Esophagus squamous epithelium (tissue), 5 donors: ENCODE data around the gene FUT7. TPM values are rescaled to one million over a fixed set of nuclear protein-coding genes. Genes with fewer than 3 reads are reported as not detected.

ENCODE experiments used
- DNase-seq: peaks from one replicate; lab custom pipeline; 2025; lab: John Stamatoyannopoulos, UW
- H3K27ac ChIP-seq, 4 donors: fragments of 200-600 bp; sonication (generic); one replicate each; pipeline ENCODE4 v1.5.1; 2016 to 2019; ENCODE audit warnings: mild to moderate bottlenecking in 1 of 4
- H3K27me3 ChIP-seq, 4 donors: fragments of 200-600 bp; sonication (generic); 1 replicate in 3 of 4; 2 replicates in 1 of 4; pipeline versions ENCODE4 v1.5.1 to v1.6.0; 2017 to 2021; ENCODE audit warnings: antibody characterized with exemption in 1 of 4
- H3K36me3 ChIP-seq, 3 donors: fragments of 200-600 bp; sonication (generic); one replicate each; pipeline ENCODE4 v1.5.1; 2016 to 2019
- H3K4me1 ChIP-seq, 3 donors: fragments of 200-600 bp; sonication (generic); one replicate each; pipeline ENCODE4 v1.5.1; 2017 to 2019
- H3K4me3 ChIP-seq, 4 donors: fragments of 200-600 bp; sonication (generic); 1 replicate in 3 of 4; 2 replicates in 1 of 4; pipeline ENCODE4 v1.5.1; 2016 to 2019; ENCODE audit warnings: mild to moderate bottlenecking in 2 of 4, moderate library complexity in 1 of 4
- H3K9me3 ChIP-seq, 3 donors: fragments of 200-600 bp; sonication (generic); one replicate each; pipeline ENCODE4 v1.5.1; 2016 to 2019
- CTCF ChIP-seq, 6 experiments: fragments of 450-650 bp in 4 of 6; fragments of 200-600 bp in 2 of 6; sonication (generic) in 2 of 6; IDR thresholded peaks; one replicate each; pipeline ENCODE4 v1.5.1; 2016 to 2019; ENCODE audit warnings: antibody characterized with exemption in 6 of 6, mild to moderate bottlenecking in 4 of 6, moderate library complexity in 4 of 6
- POLR2A ChIP-seq, 4 donors: fragments of 450-650 bp; IDR thresholded peaks; one replicate each; pipeline ENCODE4 v1.6.1; 2017; ENCODE audit warnings: antibody characterized with exemption in 4 of 4, mild to moderate bottlenecking in 4 of 4, moderate library complexity in 3 of 4
- WGBS, 2 donors: methylation state at CpG; one replicate each; pipeline ENCODE4 v1.1.5; 2018; 5-methylcytosine and 5-hydroxymethylcytosine counted together
- intact Hi-C: fragments of 100-400 bp; cut with DNase I; formaldehyde crosslinking; loops from one replicate; pipeline ENCODE4 v1.15.0; 2022
- total RNA-seq, 4 donors: library from RNA; depleted of rRNA; stranded (reverse); fragments of >200 nt; gene quantifications; one replicate each; pipeline ENCODE4 v1.1.0, GENCODE V29; 2016
- donor health status: DM: yes; HTN: yes; CAD: no.

Gene FUT7
- total RNA-seq, 4 donors from 2014 or later: 0.13 to 0.38 (median 0.21) TPM; not detected in 1

- DNase-seq: no peak
- 60% methylated on average over 2 of the region's 54 CpGs; no CpG with 5 or more reads in 1 of the 2 donors for WGBS, 2 donors
- H3K27ac ChIP-seq: peak overlapping the region; percentile 49 to 92 (median 80)
- peaks cover 0 to 4% (median 0%) of the 10 kb centered on the region in 3 donors for H3K9me3 ChIP-seq
- TF ChIP-seq CTCF (IDR thresholded peaks at IDR 0.05) (no peak), POLR2A (IDR thresholded peaks at IDR 0.05) (no peak)
- intact Hi-C loops: no loop called here
- H3K4me1 ChIP-seq: peaks cover 51 to 78% (median 55%) of the 10 kb centered on the region in 3 donors
- peak overlapping the region; percentile 31 to 75 (median 50) for H3K4me3 ChIP-seq
- peaks cover 0 to 16% (median 0%) of the 10 kb centered on the region in 3 donors for H3K36me3 ChIP-seq
- peaks cover 0 to 29% (median 0%) of the 10 kb centered on the region in 4 donors for H3K27me3 ChIP-seq
Observed at GRCh38 chr9:136994180-136994887, 37.6 kb downstream of the FUT7 start.

GRCh38 chr9:136992819-136993369 lies 39.0 kb downstream of the FUT7 start:
- Histone ChIP-seq H3K9me3 (peaks cover 0 to 4% (median 0%) of the 10 kb centered on the region in 3 donors), H3K4me1 (peaks cover 51 to 70% (median 53%) of the 10 kb centered on the region in 3 donors), H3K4me3 (peak overlapping the region; percentile 64 to 94 (median 73)), H3K27me3 (peaks cover 0 to 34% (median 0%) of the 10 kb centered on the region in 4 donors), H3K36me3 (peaks cover 0 to 16% (median 0%) of the 10 kb centered on the region in 3 donors), H3K27ac (peak overlapping the region; percentile 77 to 97 (median 88))
- intact Hi-C loops: no loop called here
- no peak for DNase-seq
- 10% methylated on average over 2 of the region's 18 CpGs; no CpG with 5 or more reads in 1 of the 2 donors for WGBS, 2 donors
- TF ChIP-seq POLR2A (IDR thresholded peaks at IDR 0.05): no peak
- no peak for TF ChIP-seq CTCF (IDR thresholded peaks at IDR 0.05)

GRCh38 chr9:136991993-136992818 lies 39.7 kb downstream of the FUT7 start, which contains the start of gene PAXX:
Gene PAXX, plus strand, starts transcription at chr9:136992422. Its CDS starts 22 bp downstream, at chr9:136992444.
- peaks cover 0 to 16% (median 0%) of the 10 kb centered on the region in 3 donors for H3K36me3 ChIP-seq
- H3K27me3 ChIP-seq: peaks cover 0 to 35% (median 0%) of the 10 kb centered on the region in 4 donors
- peaks cover 0 to 4% (median 0%) of the 10 kb centered on the region in 3 donors for H3K9me3 ChIP-seq
- TF ChIP-seq POLR2A (IDR thresholded peaks at IDR 0.05) (peak in 2 of 4 donors; percentile 9 to 48), CTCF (IDR thresholded peaks at IDR 0.05) (peak in 2 of 6 experiments; percentile 7 to 14)
- peak within 1 kb of the TSS; percentile 77 to 97 (median 88) for H3K27ac ChIP-seq
- intact Hi-C loops: no loop called here
- no CpG with 5 or more reads among the region's 92 CpGs for whole genome bisulfite sequencing, 2 donors
- H3K4me3 ChIP-seq: peak within 1 kb of the TSS; percentile 64 to 94 (median 73)
- H3K4me1 ChIP-seq: peaks cover 45 to 63% (median 46%) of the 10 kb centered on the region in 3 donors
- peak; percentile 60 for DNase-seq

- peaks cover 3 to 37% (median 7%) of the 10 kb centered on the region in 4 donors for H3K27me3 ChIP-seq
- intact Hi-C loops: no loop called here
- no peak for TF ChIP-seq POLR2A (IDR thresholded peaks at IDR 0.05)
- TF ChIP-seq CTCF (IDR thresholded peaks at IDR 0.05): no peak
- peaks cover 27 to 49% (median 28%) of the 10 kb centered on the region in 3 donors for H3K4me1 ChIP-seq
- peaks cover 0 to 4% (median 0%) of the 10 kb centered on the region in 3 donors for H3K9me3 ChIP-seq
- peaks cover 0 to 16% (median 0%) of the 10 kb centered on the region in 3 donors for H3K36me3 ChIP-seq
- H3K4me3 ChIP-seq: no peak overlapping the region
- H3K27ac ChIP-seq: no peak overlapping the region
- DNase-seq: no peak
- 48 to 59% methylated on average over 8 to 10 of the region's 10 CpGs for WGBS, 2 donors
Observed at GRCh38 chr9:136990242-136990911, 41.5 kb downstream of the FUT7 start.
